Caco-2 (cell line): Measurements from ENCODE around the gene OR4M1. TPM values are rescaled to one million over a fixed set of nuclear protein-coding genes. Genes with fewer than 3 reads are reported as not detected.
"Not testable (repeated sequence)": the region's sequence is repeated elsewhere in the genome, so short reads cannot be mapped to it uniquely, and the experiment has no call there.

Experiments used
- BruUV-seq: library from RNA; stranded (reverse); fragments of 400-500 nt; replicated peaks from 2 replicates; lab custom pipeline; 2021; lab: Mats Ljungman, UMichigan
- CTCF ChIA-PET: fragments of 300-600 bp; sonication (Branson Sonifier 250); formaldehyde crosslinking; loops from one replicate; lab custom pipeline; 2022; ENCODE audit warnings: antibody characterized with exemption; lab: Charles Lee
- POLR2A ChIA-PET: fragments of 300-600 bp; sonication (Branson Sonifier 250); formaldehyde crosslinking; loops from one replicate; lab custom pipeline; 2022; ENCODE audit warnings: antibody characterized with exemption; lab: Charles Lee
- DNase-seq, 2 experiments: peaks; one replicate each; pipeline versions ENCODE4 v3.0.0 to v3.0.0-alpha.2; 2020 to 2022
- H3K27me3 ChIP-seq: replicated peaks from 2 replicates; pipeline ENCODE4 v1.6.0; 2011; ENCODE audit warnings: low read length; ENCODE audit not compliant: control insufficient read depth, insufficient read depth
- H3K36me3 ChIP-seq: 2 replicates; pipeline ENCODE4 v1.5.1; 2011; ENCODE audit warnings: low read length; ENCODE audit not compliant: control insufficient read depth, insufficient read depth
- H3K4me1 ChIP-seq: fragments of 250-450 bp; sonication (Bioruptor Pico); 2 replicates; pipeline ENCODE4 v1.5.1; 2020; ENCODE audit warnings: mild to moderate bottlenecking
- H3K4me3 ChIP-seq: 2 replicates; pipeline ENCODE4 v1.5.1; 2011; ENCODE audit warnings: low read depth, mild to moderate bottlenecking, control low read depth, low read length
- H3K9me3 ChIP-seq: fragments of 250-450 bp; sonication (Bioruptor Pico); 2 replicates; pipeline ENCODE4 v1.5.1; 2020; ENCODE audit warnings: mild to moderate bottlenecking, moderate library complexity
- H3K27ac Mint-ChIP-seq: one replicate; pipeline ENCODE4 v1.8.0; 2022; ENCODE audit warnings: mixed read lengths; ENCODE audit not compliant: unreplicated experiment
- H3K27me3 Mint-ChIP-seq: one replicate; pipeline ENCODE4 v1.8.0; 2022; ENCODE audit warnings: mixed read lengths; ENCODE audit not compliant: insufficient read depth, unreplicated experiment
- H3K36me3 Mint-ChIP-seq: one replicate; pipeline ENCODE4 v1.8.0; 2022; ENCODE audit warnings: mild to moderate bottlenecking, mixed read lengths; ENCODE audit not compliant: insufficient read depth, unreplicated experiment
- H3K4me1 Mint-ChIP-seq: one replicate; pipeline ENCODE4 v1.8.0; 2022; ENCODE audit warnings: low read depth, mixed read lengths; ENCODE audit not compliant: unreplicated experiment
- H3K4me3 Mint-ChIP-seq: one replicate; pipeline ENCODE4 v1.8.0; 2022; ENCODE audit warnings: mild to moderate bottlenecking, moderate library complexity, mixed read lengths; ENCODE audit not compliant: unreplicated experiment
- H3K9me3 Mint-ChIP-seq: one replicate; pipeline ENCODE4 v1.8.0; 2022; ENCODE audit warnings: mixed read lengths; ENCODE audit not compliant: unreplicated experiment
- intact Hi-C: fragments of 100-400 bp; cut with micrococcal nuclease; formaldehyde crosslinking; loops from one replicate; pipeline ENCODE4 v1.10.0; 2022; ENCODE audit not compliant: unreplicated experiment
- total RNA-seq: library from RNA; stranded (reverse); gene quantifications from 2 replicates; pipeline ENCODE4 v1.2.3, GENCODE V29; 2022
- TF ChIP-seq, protein P1 (sequence below), 2 experiments: fragments of 200-600 bp in 1 of 2; IDR thresholded peaks; 1 replicate in 1 of 2; 2 replicates in 1 of 2; pipeline versions ENCODE4 v1.5.1 to v1.8.0; 2011 to 2022; ENCODE audit warnings: antibody characterized with exemption in 1 of 2, control low read depth in 1 of 2, inconsistent platforms in 1 of 2, low read depth in 1 of 2, low read length in 1 of 2, mild to moderate bottlenecking in 1 of 2, moderate library complexity in 1 of 2; ENCODE audit not compliant: insufficient read depth in 1 of 2, severe bottlenecking in 1 of 2, unreplicated experiment in 1 of 2

The OR4M1 gene
- total RNA-seq, 1 experiment from 2014 or later: not detected

DNA sequence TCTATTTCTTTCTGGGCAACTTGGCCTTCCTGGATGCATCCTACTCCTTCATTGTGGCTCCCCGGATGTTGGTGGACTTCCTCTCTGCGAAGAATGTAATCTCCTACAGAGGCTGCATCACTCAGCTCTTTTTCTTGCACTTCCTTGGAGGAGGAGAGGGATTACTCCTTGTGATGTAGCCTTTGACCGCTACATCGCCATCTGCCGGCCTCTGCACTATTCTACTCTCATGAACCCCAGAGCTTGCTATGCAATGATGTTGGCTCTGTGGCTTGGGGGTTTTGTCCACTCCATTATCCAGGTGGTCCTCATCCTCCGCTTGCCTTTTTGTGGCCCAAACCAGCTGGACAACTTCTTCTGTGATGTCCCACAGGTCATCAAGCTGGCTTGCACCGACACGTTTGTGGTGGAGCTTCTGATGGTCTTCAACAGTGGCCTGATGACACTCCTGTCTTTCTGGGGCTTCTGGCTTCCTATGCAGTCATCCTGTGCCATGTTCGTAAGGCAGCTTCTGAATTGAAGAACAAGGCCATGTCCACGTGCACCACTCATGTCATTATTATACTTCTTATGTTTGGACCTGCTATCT is 23.3 kb downstream of the OR4M1 start:
- H3K27ac Mint-ChIP-seq, intact Hi-C loops, H3K36me3 Mint-ChIP-seq, BruUV-seq, H3K4me3 ChIP-seq, POLR2A ChIA-PET, H3K36me3 ChIP-seq, H3K27me3 ChIP-seq, H3K4me1 ChIP-seq, H3K27me3 Mint-ChIP-seq, H3K4me3 Mint-ChIP-seq, H3K9me3 ChIP-seq, CTCF ChIA-PET, H3K9me3 Mint-ChIP-seq, H3K4me1 Mint-ChIP-seq: not testable (repeated sequence)
- peak in 1 of 2 experiments; percentile 15 for DNase-seq
- TF ChIP-seq, protein P1, sequence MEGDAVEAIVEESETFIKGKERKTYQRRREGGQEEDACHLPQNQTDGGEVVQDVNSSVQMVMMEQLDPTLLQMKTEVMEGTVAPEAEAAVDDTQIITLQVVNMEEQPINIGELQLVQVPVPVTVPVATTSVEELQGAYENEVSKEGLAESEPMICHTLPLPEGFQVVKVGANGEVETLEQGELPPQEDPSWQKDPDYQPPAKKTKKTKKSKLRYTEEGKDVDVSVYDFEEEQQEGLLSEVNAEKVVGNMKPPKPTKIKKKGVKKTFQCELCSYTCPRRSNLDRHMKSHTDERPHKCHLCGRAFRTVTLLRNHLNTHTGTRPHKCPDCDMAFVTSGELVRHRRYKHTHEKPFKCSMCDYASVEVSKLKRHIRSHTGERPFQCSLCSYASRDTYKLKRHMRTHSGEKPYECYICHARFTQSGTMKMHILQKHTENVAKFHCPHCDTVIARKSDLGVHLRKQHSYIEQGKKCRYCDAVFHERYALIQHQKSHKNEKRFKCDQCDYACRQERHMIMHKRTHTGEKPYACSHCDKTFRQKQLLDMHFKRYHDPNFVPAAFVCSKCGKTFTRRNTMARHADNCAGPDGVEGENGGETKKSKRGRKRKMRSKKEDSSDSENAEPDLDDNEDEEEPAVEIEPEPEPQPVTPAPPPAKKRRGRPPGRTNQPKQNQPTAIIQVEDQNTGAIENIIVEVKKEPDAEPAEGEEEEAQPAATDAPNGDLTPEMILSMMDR (IDR thresholded peaks at IDR 0.05; ENCODE audit: insufficient read depth in 1 of 2, low read depth in 1 of 2, low read length in 1 of 2, severe bottlenecking in 1 of 2, unreplicated experiment in 1 of 2): peak in 1 of 2 experiments; percentile 32

DNA sequence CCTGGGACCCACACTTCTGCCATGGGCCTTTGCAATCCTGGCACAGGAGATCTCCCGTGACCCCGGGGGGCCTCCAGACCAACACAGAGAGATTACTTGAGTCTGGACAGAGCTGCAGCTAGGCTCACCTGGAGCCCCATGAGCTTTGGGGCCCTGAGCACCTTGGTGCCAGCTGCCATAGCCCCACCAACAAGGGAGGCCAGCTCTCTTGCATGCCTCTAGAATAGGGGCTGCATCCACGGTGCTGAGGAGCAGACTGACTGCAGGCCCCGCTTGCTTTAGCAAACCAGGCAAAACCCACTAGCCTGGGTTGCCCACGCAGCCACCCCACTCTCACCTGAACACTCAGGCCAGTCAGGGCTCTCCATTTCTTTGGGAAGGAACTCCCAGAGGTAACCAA is 26.6 kb downstream of the OR4M1 start:
- H3K27me3 ChIP-seq: no peaks in the 10 kb centered on the region
- no peak overlapping the region for H3K4me3 Mint-ChIP-seq
- CTCF ChIA-PET: no interaction called here
- H3K27ac Mint-ChIP-seq: no peak overlapping the region
- H3K4me3 ChIP-seq: no peak overlapping the region
- H3K36me3 Mint-ChIP-seq: no peaks in the 10 kb centered on the region
- H3K4me1 Mint-ChIP-seq: no peaks in the 10 kb centered on the region
- no peaks in the 10 kb centered on the region for H3K27me3 Mint-ChIP-seq
- POLR2A ChIA-PET: no interaction called here
- no peaks in the 10 kb centered on the region for H3K9me3 ChIP-seq
- intact Hi-C loops: no loop called here
- no TSS peak for BruUV-seq
- no peaks in the 10 kb centered on the region for H3K4me1 ChIP-seq
- no peaks in the 10 kb centered on the region for H3K36me3 ChIP-seq
- no peak for DNase-seq
- TF ChIP-seq, protein P1 (IDR thresholded peaks at IDR 0.05; ENCODE audit: insufficient read depth in 1 of 2, low read depth in 1 of 2, low read length in 1 of 2, severe bottlenecking in 1 of 2, unreplicated experiment in 1 of 2): no peak
- H3K9me3 Mint-ChIP-seq: no peaks in the 10 kb centered on the region

DNA sequence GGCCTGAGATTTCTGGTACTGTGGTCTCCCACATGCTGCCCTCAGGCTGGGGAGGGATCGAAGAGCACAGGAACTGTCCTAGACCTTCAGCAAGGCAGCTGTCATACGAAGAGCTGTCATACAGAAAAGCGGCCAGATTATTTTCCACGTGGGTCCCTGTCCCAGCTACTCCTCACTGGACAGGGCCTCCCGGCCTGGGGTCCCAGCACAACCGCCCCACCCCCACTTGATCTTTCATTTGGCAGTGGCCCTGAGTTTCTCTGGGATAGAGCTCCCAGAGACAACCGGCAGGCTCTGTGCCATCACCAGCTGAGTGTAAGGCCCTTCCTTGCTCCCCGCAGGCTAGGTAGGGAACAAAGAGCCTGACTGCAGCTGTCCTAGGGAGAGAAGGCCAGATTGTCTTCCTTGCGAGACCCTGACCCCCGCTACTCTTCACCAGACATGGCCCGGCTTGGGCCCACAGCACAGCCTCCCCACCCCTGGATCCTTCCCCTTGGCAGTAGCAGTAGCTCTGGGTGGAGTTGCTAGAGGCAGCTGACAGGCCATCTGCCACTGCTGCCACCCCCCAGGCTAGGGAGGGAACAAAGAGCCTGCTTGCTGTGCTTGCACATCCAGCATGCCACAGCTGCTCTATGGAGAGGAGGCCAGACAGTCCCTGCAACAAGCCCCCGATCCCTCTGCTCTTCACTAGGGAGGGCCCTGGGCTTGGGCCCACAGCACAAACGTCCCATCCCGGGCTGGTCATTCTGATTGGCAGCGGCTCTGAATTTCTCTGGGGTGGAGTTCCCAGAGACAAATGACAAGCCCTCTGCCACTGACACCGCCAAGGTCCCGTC is 27.2 kb downstream of the OR4M1 start:
- Mint-ChIP-seq H3K4me1 (no peaks in the 10 kb centered on the region), H3K27me3 (no peaks in the 10 kb centered on the region), H3K27ac (no peak overlapping the region), H3K9me3 (no peaks in the 10 kb centered on the region), H3K4me3 (no peak overlapping the region), H3K36me3 (no peaks in the 10 kb centered on the region)
- CTCF ChIA-PET: no interaction called here
- intact Hi-C loops: no loop called here
- Histone ChIP-seq H3K9me3 (no peaks in the 10 kb centered on the region), H3K36me3 (no peaks in the 10 kb centered on the region), H3K4me1 (no peaks in the 10 kb centered on the region), H3K27me3 (no peaks in the 10 kb centered on the region), H3K4me3 (no peak overlapping the region)
- DNase-seq: peak in 1 of 2 experiments; percentile 38
- BruUV-seq: no TSS peak
- POLR2A ChIA-PET: no interaction called here
- TF ChIP-seq, protein P1 (IDR thresholded peaks at IDR 0.05; ENCODE audit: insufficient read depth in 1 of 2, low read depth in 1 of 2, low read length in 1 of 2, severe bottlenecking in 1 of 2, unreplicated experiment in 1 of 2): no peak
